Activated effector memory CD4-positive, alpha-beta T cell treated with Interleukin-2 at 50 U/mL for 16 hours (primary cell): ENCODE results near the gene HSPA12A.

ENCODE experiments used
- DNase-seq: peaks from one replicate; pipeline ENCODE4 v3.0.0-alpha.2; 2020

The HSPA12A gene

DNA sequence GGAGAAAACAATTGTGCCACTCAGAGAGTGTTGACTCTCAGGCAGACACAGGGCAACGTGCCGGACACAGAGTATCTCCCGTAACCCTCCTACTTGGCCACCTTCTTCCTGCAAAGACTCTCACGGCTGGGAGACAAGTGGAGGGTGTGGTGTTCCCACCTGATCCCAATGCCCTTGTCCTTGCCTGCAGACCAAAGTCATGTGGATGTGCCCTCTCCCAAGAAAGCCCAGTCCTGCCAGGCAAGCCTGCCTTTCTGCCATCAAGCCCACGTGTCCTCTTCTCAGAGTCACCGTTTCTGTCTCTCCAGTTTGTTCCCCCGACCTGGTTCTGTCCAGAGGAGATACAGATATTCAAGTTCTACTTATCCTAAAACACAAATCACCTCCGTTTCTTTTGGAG lies 120.9 kb downstream of the HSPA12A start:
- DNase-seq = no peak
